Limb (tissue), 2 donors: ENCODE data around the gene ZHX3.
"Not testable (repeated sequence)": the region's sequence is repeated elsewhere in the genome, so short reads cannot be mapped to it uniquely, and the experiment has no call there.

Experiments used
- DNase-seq, 2 donors: peaks; one replicate each; pipeline ENCODE4 v3.0.0-alpha.2; 2016; ENCODE audit errors: extremely low spot score in 2 of 2

The ZHX3 gene

GRCh38 chr20:41334443-41335421, 17.2 kb upstream of the ZHX3 start:
- no peak for DNase-seq

GRCh38 chr20:41334036-41334435, 16.5 kb upstream of the ZHX3 start:
- no peak for DNase-seq

- no peak for DNase-seq
Observed at GRCh38 chr20:41331731-41332130, 14.2 kb upstream of the ZHX3 start.

- DNase-seq, result no peak
Observed at GRCh38 chr20:41330941-41331340, 13.4 kb upstream of the ZHX3 start.

GRCh38 chr20:41330343-41330720, 12.8 kb upstream of the ZHX3 start:
- DNase-seq, result no peak

GRCh38 chr20:41329435-41330342, 12.2 kb upstream of the ZHX3 start:
- peak in 1 of 2 donors; percentile 60 for DNase-seq

- no peak for DNase-seq
Observed at GRCh38 chr20:41327178-41327577, 9.6 kb upstream of the ZHX3 start.

GRCh38 chr20:41320976-41321375, 3.4 kb upstream of the ZHX3 start:
- DNase-seq, result no peak

GRCh38 chr20:41320441-41320840, 2.9 kb upstream of the ZHX3 start:
- no peak for DNase-seq

GRCh38 chr20:41318271-41318649, 729 bp upstream of the ZHX3 start:
- no peak for DNase-seq

GRCh38 chr20:41316602-41317545, 657 bp downstream of the ZHX3 start:
- DNase-seq, result peak; percentile 42 to 89

- DNase-seq, result no peak
Observed at GRCh38 chr20:41316051-41316450, 1.5 kb downstream of the ZHX3 start.

- no peak for DNase-seq
Observed at GRCh38 chr20:41314386-41314785, 3.1 kb downstream of the ZHX3 start.

GRCh38 chr20:41312009-41312408, 5.5 kb downstream of the ZHX3 start:
- DNase-seq, result not testable (repeated sequence)

GRCh38 chr20:41309817-41310216, 7.7 kb downstream of the ZHX3 start:
- no peak for DNase-seq

GRCh38 chr20:41308726-41309413, 8.7 kb downstream of the ZHX3 start:
- DNase-seq, result no peak

- DNase-seq, result no peak
Observed at GRCh38 chr20:41308290-41308711, 9.2 kb downstream of the ZHX3 start.

- no peak for DNase-seq
Observed at GRCh38 chr20:41307021-41307420, 10.5 kb downstream of the ZHX3 start.

GRCh38 chr20:41306061-41306727, 11.3 kb downstream of the ZHX3 start:
- DNase-seq, result no peak
